Mammary epithelial cell (primary cell): ENCODE results near the gene TIMM21.

ENCODE experiments used
- EZH2 ChIP-seq: IDR thresholded peaks from 2 replicates; pipeline ENCODE4 v1.6.1; 2012; ENCODE audit warnings: low read length, inconsistent platforms, borderline replicate concordance
- TF ChIP-seq, protein P1 (sequence below), 2 donors: IDR thresholded peaks in 1 of 2; conservative IDR thresholded peaks in 1 of 2; 2 replicates each; pipeline ENCODE4 v1.5.1; 2011 to 2012; ENCODE audit warnings: inconsistent platforms in 2 of 2, low read length in 2 of 2, mild to moderate bottlenecking in 2 of 2, control low read depth in 1 of 2, low read depth in 1 of 2; ENCODE audit not compliant: insufficient read depth in 1 of 2; ENCODE audit errors: extremely low read depth in 1 of 2

DNA sequence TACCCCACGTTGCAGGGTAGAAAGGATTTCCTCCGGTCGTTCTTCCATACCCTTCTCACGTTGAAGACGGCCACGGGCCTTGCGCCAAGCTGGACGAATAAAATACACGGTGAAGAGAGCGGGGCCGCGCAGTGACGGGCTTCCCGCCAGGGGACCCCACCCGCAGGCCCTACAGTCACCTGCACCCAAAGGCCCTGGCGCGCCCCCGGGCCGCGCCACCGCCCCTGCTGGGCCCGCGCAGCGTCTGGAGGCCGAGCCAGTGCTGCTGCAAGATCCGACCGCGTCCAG, 888 bp upstream of the TIMM21 start:
- TF ChIP-seq, protein P1, sequence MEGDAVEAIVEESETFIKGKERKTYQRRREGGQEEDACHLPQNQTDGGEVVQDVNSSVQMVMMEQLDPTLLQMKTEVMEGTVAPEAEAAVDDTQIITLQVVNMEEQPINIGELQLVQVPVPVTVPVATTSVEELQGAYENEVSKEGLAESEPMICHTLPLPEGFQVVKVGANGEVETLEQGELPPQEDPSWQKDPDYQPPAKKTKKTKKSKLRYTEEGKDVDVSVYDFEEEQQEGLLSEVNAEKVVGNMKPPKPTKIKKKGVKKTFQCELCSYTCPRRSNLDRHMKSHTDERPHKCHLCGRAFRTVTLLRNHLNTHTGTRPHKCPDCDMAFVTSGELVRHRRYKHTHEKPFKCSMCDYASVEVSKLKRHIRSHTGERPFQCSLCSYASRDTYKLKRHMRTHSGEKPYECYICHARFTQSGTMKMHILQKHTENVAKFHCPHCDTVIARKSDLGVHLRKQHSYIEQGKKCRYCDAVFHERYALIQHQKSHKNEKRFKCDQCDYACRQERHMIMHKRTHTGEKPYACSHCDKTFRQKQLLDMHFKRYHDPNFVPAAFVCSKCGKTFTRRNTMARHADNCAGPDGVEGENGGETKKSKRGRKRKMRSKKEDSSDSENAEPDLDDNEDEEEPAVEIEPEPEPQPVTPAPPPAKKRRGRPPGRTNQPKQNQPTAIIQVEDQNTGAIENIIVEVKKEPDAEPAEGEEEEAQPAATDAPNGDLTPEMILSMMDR (conservative IDR thresholded peaks at IDR 0.05 in 1 of 2, IDR thresholded peaks at IDR 0.05 in 1 of 2; ENCODE audit: extremely low read depth in 1 of 2, insufficient read depth in 1 of 2, low read depth in 1 of 2, low read length in 2 of 2), result no peak
- TF ChIP-seq EZH2, result no peak
